Cardiac fibroblast (primary cell): ENCODE measurements around the gene CDK5.

Source experiments
- DNase-seq, 2 donors: peaks; one replicate each; pipeline versions ENCODE4 v3.0.0 to v3.0.0-alpha.2; 2010; ENCODE audit warnings: low read depth in 2 of 2
- H3K4me3 ChIP-seq, 2 donors: replicated peaks in 1 of 2; 1 replicate in 1 of 2; 2 replicates in 1 of 2; pipeline ENCODE4 v1.5.1; 2011; ENCODE audit warnings: low read depth in 2 of 2, low read length in 2 of 2, mild to moderate bottlenecking in 2 of 2, moderate library complexity in 1 of 2
- TF ChIP-seq, protein P1 (sequence below): IDR thresholded peaks from one replicate; pipeline ENCODE4 v1.5.1; 2011; ENCODE audit warnings: low read depth, mild to moderate bottlenecking, low read length, inconsistent platforms

CDK5 gene

DNA sequence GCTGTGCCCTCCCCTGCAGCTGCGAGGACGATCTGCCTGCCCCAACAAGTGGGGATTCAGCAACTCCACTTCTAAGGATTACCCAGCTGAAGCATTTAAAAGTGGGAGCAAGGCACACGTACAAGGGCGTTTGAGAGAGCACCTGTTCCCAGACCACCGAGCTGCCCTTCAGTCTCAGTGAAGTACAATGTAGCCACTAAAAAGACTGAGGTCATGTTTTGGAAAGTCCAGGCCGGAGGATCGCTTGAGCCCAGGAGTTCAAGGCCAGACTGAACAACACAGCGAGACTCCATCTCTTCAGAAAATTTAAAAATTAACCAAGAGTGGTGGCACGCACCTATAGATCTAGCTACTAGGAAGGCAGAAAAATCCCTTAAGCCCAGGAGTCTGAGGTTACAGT lies 52.1 kb downstream of the CDK5 start:
- DNase-seq = no peak
- TF ChIP-seq, protein P1, sequence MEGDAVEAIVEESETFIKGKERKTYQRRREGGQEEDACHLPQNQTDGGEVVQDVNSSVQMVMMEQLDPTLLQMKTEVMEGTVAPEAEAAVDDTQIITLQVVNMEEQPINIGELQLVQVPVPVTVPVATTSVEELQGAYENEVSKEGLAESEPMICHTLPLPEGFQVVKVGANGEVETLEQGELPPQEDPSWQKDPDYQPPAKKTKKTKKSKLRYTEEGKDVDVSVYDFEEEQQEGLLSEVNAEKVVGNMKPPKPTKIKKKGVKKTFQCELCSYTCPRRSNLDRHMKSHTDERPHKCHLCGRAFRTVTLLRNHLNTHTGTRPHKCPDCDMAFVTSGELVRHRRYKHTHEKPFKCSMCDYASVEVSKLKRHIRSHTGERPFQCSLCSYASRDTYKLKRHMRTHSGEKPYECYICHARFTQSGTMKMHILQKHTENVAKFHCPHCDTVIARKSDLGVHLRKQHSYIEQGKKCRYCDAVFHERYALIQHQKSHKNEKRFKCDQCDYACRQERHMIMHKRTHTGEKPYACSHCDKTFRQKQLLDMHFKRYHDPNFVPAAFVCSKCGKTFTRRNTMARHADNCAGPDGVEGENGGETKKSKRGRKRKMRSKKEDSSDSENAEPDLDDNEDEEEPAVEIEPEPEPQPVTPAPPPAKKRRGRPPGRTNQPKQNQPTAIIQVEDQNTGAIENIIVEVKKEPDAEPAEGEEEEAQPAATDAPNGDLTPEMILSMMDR = no peak
- no peak overlapping the region for H3K4me3 ChIP-seq
